Panc1 (cell line): ENCODE measurements around the gene WDR6. TPM values are rescaled to one million over a fixed set of nuclear protein-coding genes. Genes with fewer than 3 reads are reported as not detected.

Experiments
- ATAC-seq: fragments of 200-7000 bp; cut with Tn5 transposase; 2 replicates; pipeline ENCODE4 v1.9.1; 2020; ENCODE audit warnings: mild to moderate bottlenecking, moderate library complexity
- BruUV-seq: library from RNA; stranded (reverse); fragments of 400-500 nt; replicated peaks from 2 replicates; lab custom pipeline; 2021; lab: Mats Ljungman, UMichigan
- CTCF ChIA-PET: fragments of 300-600 bp; sonication (Branson Sonifier 250); formaldehyde crosslinking; loops from one replicate; lab custom pipeline; 2022; ENCODE audit warnings: antibody characterized with exemption; lab: Charles Lee
- POLR2A ChIA-PET: fragments of 300-600 bp; sonication (Branson Sonifier 250); formaldehyde crosslinking; loops from one replicate; lab custom pipeline; 2022; ENCODE audit warnings: antibody characterized with exemption; lab: Charles Lee
- DNase-seq: peaks from one replicate; pipeline ENCODE4 v3.0.0-alpha.2; 2010; ENCODE audit warnings: low read depth, low spot score
- H3K27ac ChIP-seq: 2 replicates; pipeline ENCODE4 v1.5.1; 2011; ENCODE audit warnings: mild to moderate bottlenecking, low read length, inconsistent platforms
- H3K27me3 ChIP-seq: fragments of 200-500 bp; sonication (Bioruptor generic); 2 replicates; pipeline ENCODE4 v1.6.0; 2014; ENCODE audit warnings: low read length, inconsistent platforms; ENCODE audit not compliant: control insufficient read depth, insufficient read depth
- H3K36me3 ChIP-seq: fragments of 200-500 bp; sonication (Bioruptor generic); 2 replicates; pipeline ENCODE4 v1.5.1; 2014; ENCODE audit warnings: inconsistent platforms, mild to moderate bottlenecking, low read length, moderate library complexity; ENCODE audit not compliant: control insufficient read depth, insufficient read depth
- H3K4me1 ChIP-seq: 2 replicates; pipeline ENCODE4 v1.5.1; 2011; ENCODE audit warnings: inconsistent platforms, mild to moderate bottlenecking, low read length, moderate library complexity; ENCODE audit not compliant: control insufficient read depth, insufficient read depth
- H3K4me3 ChIP-seq, 2 experiments: 2 replicates each; pipeline ENCODE4 v1.5.1; 2011 to 2012; ENCODE audit warnings: low read depth in 2 of 2, low read length in 2 of 2, mild to moderate bottlenecking in 2 of 2, inconsistent platforms in 1 of 2, moderate library complexity in 1 of 2
- H3K9me3 ChIP-seq: fragments of 200-500 bp; sonication (Bioruptor generic); 2 replicates; pipeline ENCODE4 v1.5.1; 2014; ENCODE audit warnings: low read depth, mild to moderate bottlenecking, inconsistent platforms, low read length, moderate library complexity; ENCODE audit not compliant: control insufficient read depth, insufficient read depth
- POLR2AphosphoS5 ChIP-seq: IDR thresholded peaks from 2 replicates; pipeline ENCODE4 v1.6.1; 2012; ENCODE audit warnings: mild to moderate bottlenecking, low read depth, low read length, moderate library complexity
- SIN3A ChIP-seq: IDR thresholded peaks from 2 replicates; pipeline ENCODE4 v1.6.1; 2012; ENCODE audit warnings: low read depth, mild to moderate bottlenecking, low read length, moderate library complexity, borderline replicate concordance; ENCODE audit not compliant: insufficient read depth
- TCF7L2 ChIP-seq: IDR thresholded peaks from 2 replicates; pipeline ENCODE4 v1.6.1; 2011; ENCODE audit warnings: mild to moderate bottlenecking, low read depth, low read length, inconsistent platforms
- in situ Hi-C: cut with HindIII; loops from 2 replicates; pipeline ENCODE4 v1.10.0; 2016; ENCODE audit warnings: low sequenced_read_pairs, low pct_unique_long_range_greater_than_20kb
- intact Hi-C: fragments of 100-400 bp; cut with micrococcal nuclease; formaldehyde crosslinking; loops from one replicate; pipeline ENCODE4 v1.10.0; 2022; ENCODE audit not compliant: unreplicated experiment
- total RNA-seq: library from RNA; stranded (reverse); gene quantifications from one replicate; pipeline ENCODE4 v1.2.1, GENCODE V29; 2021; ENCODE audit not compliant: unreplicated experiment
- TF ChIP-seq, protein P1 (sequence below): fragments of 450-650 bp; IDR thresholded peaks from 2 replicates; pipeline ENCODE4 v1.5.1; 2017; ENCODE audit warnings: mild to moderate bottlenecking
- TF ChIP-seq, protein P2 (sequence below), 2 experiments: IDR thresholded peaks; 2 replicates each; pipeline ENCODE4 v1.6.1; 2011 to 2012; ENCODE audit warnings: low read depth in 2 of 2, control low read depth in 1 of 2, low read length in 1 of 2, mild to moderate bottlenecking in 1 of 2, moderate library complexity in 1 of 2; ENCODE audit not compliant: insufficient read depth in 1 of 2

Gene WDR6
- total RNA-seq, 1 experiment from 2014 or later = 142 TPM

DNA sequence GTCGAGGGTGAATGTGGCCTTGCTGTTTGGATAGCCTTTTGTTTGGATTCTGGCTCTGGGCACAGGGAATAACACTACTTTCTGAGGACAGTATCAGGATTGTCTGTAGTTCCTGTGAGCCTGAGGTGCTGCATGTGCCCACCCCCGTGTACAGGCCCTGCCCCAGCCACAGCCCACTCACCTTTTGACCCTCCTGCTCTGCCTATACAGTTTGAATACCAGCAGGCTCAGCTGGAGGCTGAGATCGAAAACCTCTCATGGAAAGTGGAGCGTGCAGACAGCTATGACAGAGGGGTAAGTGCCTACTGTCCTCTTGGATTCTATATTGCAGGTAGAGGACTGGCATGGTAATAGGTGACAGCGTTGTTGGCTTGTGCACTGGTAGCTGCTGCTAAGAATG is 24.5 kb upstream of the WDR6 start:
- in situ Hi-C loops = no loop called here
- POLR2A ChIA-PET = no interaction called here
- ATAC-seq = no peak

DNA sequence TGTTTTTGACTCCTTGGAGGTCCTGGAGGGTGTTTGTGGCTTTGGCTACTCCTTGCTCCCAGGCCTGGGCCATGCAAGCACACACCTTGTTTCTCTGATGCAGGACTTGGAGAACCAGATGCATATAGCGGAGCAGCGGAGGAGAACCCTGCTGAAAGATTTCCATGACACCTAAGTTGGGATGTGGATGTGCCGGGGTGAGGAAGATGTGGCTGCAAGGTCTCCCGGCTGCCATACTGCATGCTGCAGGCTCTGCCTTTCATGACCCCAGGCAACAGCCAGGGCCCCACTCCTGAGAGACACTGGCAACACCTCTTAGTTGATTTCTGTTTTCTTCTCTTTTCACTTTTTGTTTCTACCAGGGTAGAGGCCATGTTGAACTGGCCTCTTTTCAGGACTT is 24.1 kb upstream of the WDR6 start:
- no peaks in the 10 kb centered on the region for H3K4me1 ChIP-seq
- TF ChIP-seq, protein P1, sequence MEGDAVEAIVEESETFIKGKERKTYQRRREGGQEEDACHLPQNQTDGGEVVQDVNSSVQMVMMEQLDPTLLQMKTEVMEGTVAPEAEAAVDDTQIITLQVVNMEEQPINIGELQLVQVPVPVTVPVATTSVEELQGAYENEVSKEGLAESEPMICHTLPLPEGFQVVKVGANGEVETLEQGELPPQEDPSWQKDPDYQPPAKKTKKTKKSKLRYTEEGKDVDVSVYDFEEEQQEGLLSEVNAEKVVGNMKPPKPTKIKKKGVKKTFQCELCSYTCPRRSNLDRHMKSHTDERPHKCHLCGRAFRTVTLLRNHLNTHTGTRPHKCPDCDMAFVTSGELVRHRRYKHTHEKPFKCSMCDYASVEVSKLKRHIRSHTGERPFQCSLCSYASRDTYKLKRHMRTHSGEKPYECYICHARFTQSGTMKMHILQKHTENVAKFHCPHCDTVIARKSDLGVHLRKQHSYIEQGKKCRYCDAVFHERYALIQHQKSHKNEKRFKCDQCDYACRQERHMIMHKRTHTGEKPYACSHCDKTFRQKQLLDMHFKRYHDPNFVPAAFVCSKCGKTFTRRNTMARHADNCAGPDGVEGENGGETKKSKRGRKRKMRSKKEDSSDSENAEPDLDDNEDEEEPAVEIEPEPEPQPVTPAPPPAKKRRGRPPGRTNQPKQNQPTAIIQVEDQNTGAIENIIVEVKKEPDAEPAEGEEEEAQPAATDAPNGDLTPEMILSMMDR = no peak
- TF ChIP-seq SIN3A = no peak
- TF ChIP-seq POLR2AphosphoS5 = no peak
- no peak for TF ChIP-seq TCF7L2
- TF ChIP-seq, protein P2, sequence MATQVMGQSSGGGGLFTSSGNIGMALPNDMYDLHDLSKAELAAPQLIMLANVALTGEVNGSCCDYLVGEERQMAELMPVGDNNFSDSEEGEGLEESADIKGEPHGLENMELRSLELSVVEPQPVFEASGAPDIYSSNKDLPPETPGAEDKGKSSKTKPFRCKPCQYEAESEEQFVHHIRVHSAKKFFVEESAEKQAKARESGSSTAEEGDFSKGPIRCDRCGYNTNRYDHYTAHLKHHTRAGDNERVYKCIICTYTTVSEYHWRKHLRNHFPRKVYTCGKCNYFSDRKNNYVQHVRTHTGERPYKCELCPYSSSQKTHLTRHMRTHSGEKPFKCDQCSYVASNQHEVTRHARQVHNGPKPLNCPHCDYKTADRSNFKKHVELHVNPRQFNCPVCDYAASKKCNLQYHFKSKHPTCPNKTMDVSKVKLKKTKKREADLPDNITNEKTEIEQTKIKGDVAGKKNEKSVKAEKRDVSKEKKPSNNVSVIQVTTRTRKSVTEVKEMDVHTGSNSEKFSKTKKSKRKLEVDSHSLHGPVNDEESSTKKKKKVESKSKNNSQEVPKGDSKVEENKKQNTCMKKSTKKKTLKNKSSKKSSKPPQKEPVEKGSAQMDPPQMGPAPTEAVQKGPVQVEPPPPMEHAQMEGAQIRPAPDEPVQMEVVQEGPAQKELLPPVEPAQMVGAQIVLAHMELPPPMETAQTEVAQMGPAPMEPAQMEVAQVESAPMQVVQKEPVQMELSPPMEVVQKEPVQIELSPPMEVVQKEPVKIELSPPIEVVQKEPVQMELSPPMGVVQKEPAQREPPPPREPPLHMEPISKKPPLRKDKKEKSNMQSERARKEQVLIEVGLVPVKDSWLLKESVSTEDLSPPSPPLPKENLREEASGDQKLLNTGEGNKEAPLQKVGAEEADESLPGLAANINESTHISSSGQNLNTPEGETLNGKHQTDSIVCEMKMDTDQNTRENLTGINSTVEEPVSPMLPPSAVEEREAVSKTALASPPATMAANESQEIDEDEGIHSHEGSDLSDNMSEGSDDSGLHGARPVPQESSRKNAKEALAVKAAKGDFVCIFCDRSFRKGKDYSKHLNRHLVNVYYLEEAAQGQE (IDR thresholded peaks at IDR 0.05; ENCODE audit: insufficient read depth in 1 of 2, low read depth in 2 of 2, low read length in 1 of 2) = no peak
- ATAC-seq = no peak
- ChIA-PET POLR2A (no interaction called here), CTCF (no interaction called here)
- BruUV-seq = no TSS peak
- in situ Hi-C loops = no loop called here
- no peaks in the 10 kb centered on the region for H3K9me3 ChIP-seq
- H3K27ac ChIP-seq = no peak overlapping the region
- intact Hi-C loops = no loop called here
- no peaks in the 10 kb centered on the region for H3K27me3 ChIP-seq
- peaks cover 8% of the 10 kb centered on the region for H3K36me3 ChIP-seq
- DNase-seq = no peak
- H3K4me3 ChIP-seq = no peak overlapping the region

More for the DNA sequence above, 24.5 kb upstream of the WDR6 start:
- TF ChIP-seq, protein P2 (IDR thresholded peaks at IDR 0.05; ENCODE audit: insufficient read depth in 1 of 2, low read depth in 2 of 2, low read length in 1 of 2) = no peak
- TF ChIP-seq SIN3A = no peak
- TF ChIP-seq POLR2AphosphoS5 = no peak
- TF ChIP-seq, protein P1 = no peak
- no peak for TF ChIP-seq TCF7L2
- Histone ChIP-seq H3K9me3 (no peaks in the 10 kb centered on the region), H3K27ac (no peak overlapping the region), H3K27me3 (no peaks in the 10 kb centered on the region), H3K4me3 (no peak overlapping the region), H3K36me3 (peaks cover 8% of the 10 kb centered on the region), H3K4me1 (no peaks in the 10 kb centered on the region)
- CTCF ChIA-PET = no interaction called here
- BruUV-seq = no TSS peak
- intact Hi-C loops = no loop called here
- no peak for DNase-seq
